ENCODE measurements around the gene SPACA6. TPM values are rescaled to one million over a fixed set of nuclear protein-coding genes. Genes with fewer than 3 reads are reported as not detected.

SPACA6 gene
- total and polyA plus RNA-seq, 11 donors: 2.9 to 16.8 (median 10.2) TPM

DNA sequence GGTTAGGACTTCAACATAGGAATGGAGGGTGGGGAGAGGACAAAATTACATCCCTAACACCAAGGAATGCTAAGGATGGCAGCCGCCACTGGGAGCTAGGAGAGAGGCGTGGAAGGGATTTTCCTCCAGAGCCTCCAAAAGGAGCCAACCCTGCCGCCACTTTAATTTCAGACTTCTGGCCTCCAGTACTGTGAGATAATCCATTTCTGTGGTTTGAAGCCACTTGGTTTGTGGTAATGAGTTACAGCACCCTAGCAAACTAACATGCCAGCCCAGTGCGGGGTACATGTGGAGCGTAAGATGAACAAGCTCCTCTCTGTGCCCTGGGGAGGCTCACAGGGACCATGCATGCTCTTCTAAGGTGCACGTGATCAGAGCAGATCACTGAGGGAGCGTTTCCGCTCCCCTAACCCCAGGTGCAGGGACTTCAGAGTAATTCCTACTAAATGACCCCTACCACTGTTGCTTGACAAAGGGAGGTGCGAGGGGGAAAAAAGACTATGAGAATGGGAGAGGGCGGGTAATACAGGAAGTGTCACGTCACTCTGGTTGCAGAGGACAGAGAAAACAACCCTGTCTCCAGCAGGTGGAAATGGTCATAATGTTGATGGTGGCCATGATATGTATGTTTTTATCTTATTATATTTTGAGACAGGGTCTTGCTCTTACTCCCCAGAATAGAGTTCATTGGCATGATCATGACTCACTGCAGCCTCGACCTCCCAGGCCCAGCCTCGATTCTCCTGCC, 46.5 kb downstream of the SPACA6 start:
- no peaks in the 10 kb centered on the region for H3K36me3 ChIP-seq
- intact Hi-C loops (cut with DNase I): no loop called here
- peaks cover 0 to 55% (median 6%) of the 10 kb centered on the region in 9 donors for H3K27me3 ChIP-seq
- H3K4me3 ChIP-seq: no peak overlapping the region
- no peak for DNase-seq
- H3K4me1 ChIP-seq: peaks cover 0 to 20% (median 0%) of the 10 kb centered on the region in 12 donors
- 70 to 77% (median 76%) methylated on average over 13 of the region's 13 CpGs for WGBS, 4 donors
- H3K9me3 ChIP-seq: no peaks in the 10 kb centered on the region
- no peak for ATAC-seq
- no peak for TF ChIP-seq POLR2A (IDR thresholded peaks at IDR 0.05)
- TF ChIP-seq, protein P1, sequence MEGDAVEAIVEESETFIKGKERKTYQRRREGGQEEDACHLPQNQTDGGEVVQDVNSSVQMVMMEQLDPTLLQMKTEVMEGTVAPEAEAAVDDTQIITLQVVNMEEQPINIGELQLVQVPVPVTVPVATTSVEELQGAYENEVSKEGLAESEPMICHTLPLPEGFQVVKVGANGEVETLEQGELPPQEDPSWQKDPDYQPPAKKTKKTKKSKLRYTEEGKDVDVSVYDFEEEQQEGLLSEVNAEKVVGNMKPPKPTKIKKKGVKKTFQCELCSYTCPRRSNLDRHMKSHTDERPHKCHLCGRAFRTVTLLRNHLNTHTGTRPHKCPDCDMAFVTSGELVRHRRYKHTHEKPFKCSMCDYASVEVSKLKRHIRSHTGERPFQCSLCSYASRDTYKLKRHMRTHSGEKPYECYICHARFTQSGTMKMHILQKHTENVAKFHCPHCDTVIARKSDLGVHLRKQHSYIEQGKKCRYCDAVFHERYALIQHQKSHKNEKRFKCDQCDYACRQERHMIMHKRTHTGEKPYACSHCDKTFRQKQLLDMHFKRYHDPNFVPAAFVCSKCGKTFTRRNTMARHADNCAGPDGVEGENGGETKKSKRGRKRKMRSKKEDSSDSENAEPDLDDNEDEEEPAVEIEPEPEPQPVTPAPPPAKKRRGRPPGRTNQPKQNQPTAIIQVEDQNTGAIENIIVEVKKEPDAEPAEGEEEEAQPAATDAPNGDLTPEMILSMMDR (IDR thresholded peaks at IDR 0.05): no peak
- H3K27ac ChIP-seq: no peak overlapping the region

GRCh38 chr19:51740356-51740755, 47.2 kb downstream of the SPACA6 start:
- H3K9me3 ChIP-seq: no peaks in the 10 kb centered on the region
- no peak overlapping the region for H3K4me3 ChIP-seq
- H3K4me1 ChIP-seq: peaks cover 0 to 19% (median 0%) of the 10 kb centered on the region in 12 donors
- TF ChIP-seq, protein P1 (IDR thresholded peaks at IDR 0.05): no peak
- no peak for TF ChIP-seq POLR2A (IDR thresholded peaks at IDR 0.05)
- intact Hi-C loops (cut with DNase I): no loop called here
- H3K27me3 ChIP-seq: peaks cover 0 to 50% (median 6%) of the 10 kb centered on the region in 9 donors
- H3K27ac ChIP-seq: no peak overlapping the region
- H3K36me3 ChIP-seq: no peaks in the 10 kb centered on the region
- no peak for DNase-seq
- WGBS, 4 donors: 62 to 82% (median 77%) methylated on average over 5 of the region's 5 CpGs
- ATAC-seq: no peak

DNA sequence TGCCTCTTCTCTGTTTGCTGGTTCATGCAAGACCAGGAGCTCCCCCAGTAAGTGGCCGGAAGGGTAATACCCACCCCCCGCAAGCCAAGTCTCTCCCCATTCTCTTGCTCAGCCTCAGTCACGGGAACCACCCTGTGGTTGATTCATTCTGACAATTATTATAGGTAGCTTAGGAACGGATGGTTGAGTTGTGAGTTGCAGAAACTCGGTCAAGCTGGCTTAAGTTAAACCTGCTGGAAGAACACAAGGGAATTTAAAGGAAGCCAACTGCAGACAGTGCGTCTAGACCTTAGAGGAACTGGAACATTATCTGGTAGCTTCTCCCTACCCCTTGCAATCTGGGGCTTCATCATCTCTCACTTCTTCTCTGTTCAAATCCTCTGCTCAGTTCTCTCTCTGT, 49.7 kb downstream of the SPACA6 start:
- Histone ChIP-seq H3K4me3 (no peak overlapping the region), H3K36me3 (peaks cover 0 to 11% (median 0%) of the 10 kb centered on the region in 9 donors), H3K4me1 (peaks cover 0 to 12% (median 0%) of the 10 kb centered on the region in 12 donors), H3K27ac (no peak overlapping the region), H3K9me3 (no peaks in the 10 kb centered on the region), H3K27me3 (peaks cover 0 to 28% (median 0%) of the 10 kb centered on the region in 9 donors)
- WGBS, 4 donors: 53 to 62% (median 57%) methylated on average over 6 of the region's 6 CpGs
- no peak for ATAC-seq
- DNase-seq: no peak
- intact Hi-C loops (cut with DNase I): no loop called here
- no peak for TF ChIP-seq POLR2A (IDR thresholded peaks at IDR 0.05)
- TF ChIP-seq, protein P1 (IDR thresholded peaks at IDR 0.05): no peak

DNA sequence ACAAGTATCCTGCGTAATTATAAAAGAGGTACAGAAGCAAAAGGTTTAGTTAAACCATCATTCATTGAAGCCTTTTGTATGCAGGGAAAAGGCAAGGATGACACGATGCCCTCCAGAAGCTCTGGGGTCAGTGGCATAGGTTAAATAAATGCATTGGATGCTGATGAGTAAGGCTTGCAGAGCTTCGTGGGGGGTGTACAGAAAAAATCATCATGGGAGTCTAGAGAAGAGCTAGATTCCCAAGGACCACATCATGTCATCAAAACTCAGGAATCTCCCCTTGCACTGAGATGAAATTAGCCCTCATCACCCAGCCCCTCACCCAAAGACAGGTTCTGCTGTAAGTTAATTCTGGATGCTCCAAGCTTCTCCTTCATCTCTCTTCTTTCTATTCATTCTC, 50.3 kb downstream of the SPACA6 start:
- no peak for TF ChIP-seq POLR2A (IDR thresholded peaks at IDR 0.05)
- TF ChIP-seq, protein P1 (IDR thresholded peaks at IDR 0.05): no peak
- 74 to 83% (median 75%) methylated on average over 3 of the region's 3 CpGs for WGBS, 4 donors
- Histone ChIP-seq H3K4me1 (peaks cover 0 to 18% (median 0%) of the 10 kb centered on the region in 12 donors), H3K27me3 (peaks cover 0 to 27% (median 0%) of the 10 kb centered on the region in 9 donors), H3K4me3 (no peak overlapping the region), H3K9me3 (no peaks in the 10 kb centered on the region), H3K27ac (no peak overlapping the region), H3K36me3 (peaks cover 0 to 11% (median 0%) of the 10 kb centered on the region in 9 donors)
- ATAC-seq (no peak), DNase-seq (no peak)
- intact Hi-C loops (cut with DNase I): no loop called here

Data from heart left ventricle (tissue), 16 donors.